Measurements from ENCODE around the gene ADAMTS2.
"Not testable (repeated sequence)": the region's sequence is repeated elsewhere in the genome, so short reads cannot be mapped to it uniquely, and the experiment has no call there.

The ADAMTS2 gene

DNA sequence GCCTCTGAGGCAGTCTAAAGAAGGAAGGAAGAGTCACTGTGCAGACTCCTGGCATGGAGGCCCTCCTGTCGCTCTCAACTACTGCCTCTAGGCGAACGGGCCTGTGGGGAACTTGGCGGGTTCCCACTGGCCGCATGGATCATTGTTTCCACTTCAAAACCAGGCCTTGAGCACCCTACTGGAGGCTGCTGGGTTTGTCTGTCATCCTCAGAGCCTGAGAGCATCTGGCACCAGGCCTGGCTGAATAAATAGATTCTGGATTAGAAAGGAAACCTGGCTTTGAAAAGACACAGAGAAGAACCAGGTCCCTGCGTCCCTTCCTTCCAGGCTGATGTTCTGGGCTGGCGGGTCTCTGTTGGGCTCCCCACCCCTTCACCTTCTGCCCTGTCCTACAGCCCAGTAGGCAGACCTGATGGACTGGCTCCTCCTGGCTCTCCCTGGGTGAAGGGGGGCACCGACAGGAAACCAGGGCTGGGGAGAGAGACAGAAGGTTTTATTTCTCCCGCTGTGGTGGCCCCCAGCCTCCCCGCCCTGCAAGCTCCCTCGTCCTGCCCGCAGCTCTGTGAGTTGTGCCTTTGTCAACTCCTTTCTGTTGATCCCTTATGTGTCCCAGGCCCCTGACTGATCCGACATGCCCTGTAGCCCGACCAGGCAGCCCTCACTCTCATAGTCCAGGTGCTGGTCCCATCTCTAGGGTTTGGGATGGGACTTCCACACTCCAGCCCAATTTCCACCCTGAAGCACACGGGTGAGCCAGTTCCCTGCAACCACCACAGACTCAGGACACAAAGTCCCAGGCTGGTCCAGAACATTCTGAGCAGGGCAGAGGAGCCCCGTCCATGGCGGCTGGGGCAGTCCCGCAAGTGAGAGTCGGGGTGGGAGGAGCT, 50.1 kb downstream of the ADAMTS2 start:
- no peak for DNase-seq

DNA sequence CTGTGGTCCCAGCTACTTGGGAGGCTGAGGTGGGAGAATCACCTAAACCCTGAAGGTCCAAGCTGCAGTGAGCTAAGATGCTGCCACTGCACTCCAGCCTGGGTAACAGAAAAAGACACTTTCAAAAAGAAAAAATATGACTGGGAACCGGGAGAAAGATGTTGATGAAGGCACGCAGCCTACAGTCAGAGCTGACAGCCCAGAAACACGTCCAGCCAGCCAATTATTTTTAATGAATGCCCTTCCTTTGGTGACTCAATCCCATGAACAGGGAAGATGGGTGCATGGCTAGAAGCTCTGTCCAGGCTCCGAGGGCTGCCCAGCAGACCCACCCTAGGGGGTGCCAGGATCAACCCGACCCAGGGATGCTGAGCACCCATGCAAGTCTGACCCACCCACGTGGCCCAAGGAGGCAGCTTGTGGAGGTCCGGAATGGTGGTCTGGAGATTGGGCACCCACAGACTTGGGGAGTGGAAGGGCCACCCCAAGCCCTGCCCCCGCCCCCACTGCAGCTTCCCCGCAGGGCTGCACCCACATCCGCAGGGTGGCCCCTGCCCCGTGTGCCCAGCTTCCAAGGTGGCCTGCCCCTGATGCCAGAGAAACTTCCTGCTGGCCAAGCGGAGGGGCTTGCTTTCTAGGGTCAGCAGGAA, 51.0 kb downstream of the ADAMTS2 start:
- no peak for DNase-seq

DNA sequence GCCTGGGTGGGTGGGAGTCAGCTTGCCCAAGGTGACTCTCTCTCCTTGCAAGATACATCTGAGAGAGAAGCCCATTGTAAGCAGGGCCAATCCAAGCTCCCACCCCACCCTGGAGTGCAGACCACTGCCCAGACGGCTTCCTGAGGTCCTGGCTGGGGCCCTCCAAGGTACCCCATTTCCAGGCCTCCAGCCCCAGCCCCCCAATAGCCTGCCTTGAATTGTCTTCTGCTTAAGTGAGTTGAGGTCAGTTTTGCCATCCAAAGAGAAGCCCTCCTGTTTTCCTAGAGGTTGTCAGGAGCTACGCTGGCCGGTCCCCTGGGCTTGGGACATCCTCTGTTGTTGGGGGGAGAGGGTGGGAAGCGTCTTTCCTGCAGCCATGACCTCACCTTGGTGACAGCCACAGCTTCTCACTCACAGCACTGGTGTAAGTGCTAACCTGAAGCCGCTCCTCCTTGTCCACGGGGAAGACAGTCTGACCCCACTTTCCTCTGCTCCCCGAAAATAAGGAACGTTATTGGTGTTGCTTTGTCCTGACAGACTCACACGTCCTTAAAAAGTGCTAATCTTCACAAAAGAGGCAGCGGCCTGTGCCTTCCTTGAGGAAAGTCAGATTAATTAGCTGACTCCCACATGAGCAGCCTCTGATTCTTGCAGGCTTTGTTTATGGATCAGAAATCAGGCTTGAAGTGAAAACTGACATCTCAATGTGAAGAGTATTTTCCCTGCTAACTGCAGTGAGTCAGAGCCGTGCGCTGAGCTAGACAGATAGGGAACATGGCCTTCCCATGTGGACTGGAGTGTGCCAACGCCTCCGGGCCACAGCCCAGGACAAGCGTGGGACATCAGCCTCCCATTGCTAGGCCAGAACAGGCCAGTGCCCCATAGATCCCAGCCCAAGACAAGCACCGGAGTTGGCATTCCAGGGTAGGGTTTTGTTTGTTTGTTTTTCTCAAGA, 52.3 kb downstream of the ADAMTS2 start:
- DNase-seq, result no peak

DNA sequence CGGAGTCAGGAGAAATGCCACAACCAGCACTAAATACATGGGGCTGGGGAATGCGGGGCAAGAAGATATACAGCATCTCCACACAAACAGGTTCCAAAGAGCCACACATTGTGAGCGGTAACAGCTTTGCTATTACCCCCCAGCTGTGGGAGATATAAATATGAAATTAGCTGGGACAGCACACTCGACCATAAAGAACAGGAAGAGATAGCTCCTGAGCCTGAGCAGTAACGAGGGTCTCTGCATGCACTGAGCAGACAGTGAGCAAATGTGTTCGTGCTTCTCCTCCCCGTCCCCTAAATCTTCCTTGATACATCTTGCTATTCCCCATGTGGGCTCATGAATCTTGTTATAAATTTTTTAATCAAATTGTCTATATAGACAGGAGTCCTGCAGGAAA, 53.1 kb downstream of the ADAMTS2 start:
- DNase-seq, result no peak

DNA sequence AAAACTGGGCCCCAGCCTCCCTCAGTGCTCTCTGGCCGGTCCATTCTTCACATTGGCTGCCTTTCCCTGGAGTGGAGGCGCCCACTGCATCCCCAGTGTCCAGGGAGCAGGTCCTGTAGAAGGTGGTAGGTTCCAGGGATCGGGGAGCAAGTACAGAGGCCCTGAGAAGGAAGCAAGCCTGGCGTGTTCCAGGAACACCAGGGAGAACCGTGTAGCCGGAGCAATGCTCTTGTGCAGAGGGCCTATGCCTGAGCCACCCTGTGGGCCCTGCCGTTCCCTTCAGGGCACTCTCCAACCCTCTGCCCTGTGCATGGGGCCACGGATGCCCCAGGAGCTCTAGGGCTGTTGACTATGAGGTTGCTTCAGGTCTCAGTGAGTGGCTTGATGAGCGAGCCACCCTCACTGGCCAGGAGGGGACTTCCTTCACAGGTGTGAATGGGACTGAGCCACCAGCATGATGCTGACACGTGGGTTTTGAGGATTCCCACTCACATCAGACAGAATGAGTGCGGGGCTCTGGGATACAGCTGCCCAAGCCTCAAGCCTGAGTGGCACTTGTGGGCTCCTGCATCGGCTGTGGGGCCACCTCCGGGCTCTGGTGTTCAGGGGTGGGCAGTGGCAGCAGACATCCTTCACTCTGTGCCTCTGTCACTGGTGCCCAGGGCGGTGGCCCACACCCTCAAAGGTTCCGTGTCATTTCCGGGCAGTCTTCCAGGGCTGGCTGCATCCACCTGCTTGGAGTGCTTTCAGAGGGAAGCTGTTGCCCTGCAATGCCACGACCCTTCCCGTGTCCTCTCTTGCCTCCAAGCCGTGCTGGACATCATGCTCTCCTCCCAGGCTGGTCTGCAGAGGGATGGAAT, 54.4 kb downstream of the ADAMTS2 start:
- no peak for DNase-seq

DNA sequence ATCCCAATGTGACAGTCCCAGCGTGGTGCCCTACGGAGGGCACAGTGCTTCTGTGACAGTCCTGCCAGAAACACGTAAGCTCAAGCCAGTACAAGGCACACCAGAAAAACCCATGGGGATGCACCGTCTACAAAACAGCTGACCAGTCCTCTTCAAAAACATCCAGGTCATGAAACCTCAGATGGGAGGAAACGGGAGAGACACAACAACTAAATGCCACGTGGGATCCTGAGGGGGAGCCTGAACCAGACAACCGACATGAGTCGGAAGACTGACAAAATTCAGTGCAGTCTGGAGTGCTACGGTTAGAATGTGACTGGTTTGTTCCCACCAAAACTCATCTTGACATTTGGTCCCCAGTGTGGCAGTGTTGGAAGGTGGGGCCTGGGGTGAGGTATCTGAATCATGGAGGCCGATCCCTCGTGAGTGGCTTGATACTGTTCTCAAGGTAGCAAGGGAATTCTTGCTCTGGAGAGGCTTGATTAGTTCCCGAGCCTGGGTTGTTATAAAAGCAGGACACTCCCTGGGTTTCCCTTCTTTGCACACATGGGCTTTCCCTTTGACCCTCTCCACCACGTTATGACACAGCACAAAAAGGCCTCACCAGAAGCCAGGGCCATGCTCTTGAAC, 55.4 kb downstream of the ADAMTS2 start:
- DNase-seq, result no peak

DNA sequence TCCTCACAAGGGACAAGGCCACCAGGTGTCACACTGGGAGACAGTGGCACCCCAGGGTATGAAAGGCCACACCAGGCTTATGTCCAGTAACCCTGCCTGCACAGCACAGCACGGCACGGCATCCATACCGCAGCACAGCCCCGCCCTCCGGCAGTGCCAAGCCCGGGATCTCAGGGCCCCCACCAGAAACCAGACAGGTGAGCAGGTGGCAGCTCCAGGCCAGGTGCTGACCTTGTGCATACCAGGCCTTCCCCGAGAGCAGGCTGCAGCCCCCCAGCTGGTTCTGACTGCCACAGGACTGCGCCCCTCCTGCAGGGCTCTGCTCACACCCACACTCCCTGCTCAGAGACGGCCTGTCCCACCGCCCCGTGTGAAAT, 56.5 kb downstream of the ADAMTS2 start:
- no peak for DNase-seq

DNA sequence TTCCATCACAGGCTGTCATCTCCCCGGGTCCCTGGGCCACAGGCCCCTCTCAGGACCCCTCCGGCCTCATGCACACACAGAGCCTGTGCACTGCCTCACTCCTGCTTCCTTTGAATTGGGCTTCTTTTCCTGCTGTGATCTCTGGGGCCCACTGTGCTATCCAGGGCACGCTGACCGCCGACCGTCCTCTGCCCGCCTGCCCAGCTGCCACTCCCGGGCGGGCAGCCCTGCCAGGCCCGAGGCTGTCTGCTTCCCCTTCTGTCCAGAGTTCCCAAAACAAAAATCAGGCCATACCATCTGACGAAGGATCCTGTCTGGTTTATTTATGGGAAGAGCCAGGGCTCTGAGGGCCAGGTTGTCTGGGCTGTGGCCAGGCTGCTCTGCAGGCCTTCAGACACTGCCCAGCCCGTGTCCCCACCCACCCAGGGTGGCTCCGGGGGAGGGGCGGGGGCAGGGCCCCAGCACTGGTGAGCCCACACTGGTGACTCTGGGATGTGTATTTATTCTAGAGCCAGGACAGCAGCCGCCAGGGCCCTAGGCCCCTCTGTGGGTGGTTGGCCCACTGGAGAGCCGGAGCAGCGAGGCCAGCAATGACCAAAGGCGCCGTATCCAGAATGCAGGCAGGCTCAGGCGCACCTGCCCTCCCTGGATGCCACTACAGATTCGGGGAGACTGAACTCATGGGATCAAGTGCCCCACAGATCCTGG, 57.0 kb downstream of the ADAMTS2 start:
- DNase-seq, result no peak

DNA sequence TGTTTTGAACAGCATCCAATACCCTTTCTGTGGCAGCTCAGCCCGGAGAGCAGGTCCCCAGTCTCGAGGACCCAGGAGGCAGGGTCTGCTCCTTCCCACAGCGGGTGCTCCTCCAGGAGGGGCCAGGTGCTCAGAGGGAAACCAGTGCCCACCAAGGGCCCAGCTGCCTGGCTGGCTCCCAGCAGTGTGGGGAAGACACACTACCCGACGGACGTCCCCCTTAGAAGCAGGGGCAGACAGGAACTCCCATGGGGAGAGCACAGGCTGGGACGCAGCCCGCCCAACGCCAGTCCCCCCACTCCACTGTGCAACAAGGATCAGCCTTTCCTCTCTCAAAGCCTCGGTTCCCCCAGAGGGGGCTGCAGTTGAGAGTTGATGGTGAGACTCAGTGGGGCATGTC, 57.6 kb downstream of the ADAMTS2 start:
- DNase-seq, result no peak

DNA sequence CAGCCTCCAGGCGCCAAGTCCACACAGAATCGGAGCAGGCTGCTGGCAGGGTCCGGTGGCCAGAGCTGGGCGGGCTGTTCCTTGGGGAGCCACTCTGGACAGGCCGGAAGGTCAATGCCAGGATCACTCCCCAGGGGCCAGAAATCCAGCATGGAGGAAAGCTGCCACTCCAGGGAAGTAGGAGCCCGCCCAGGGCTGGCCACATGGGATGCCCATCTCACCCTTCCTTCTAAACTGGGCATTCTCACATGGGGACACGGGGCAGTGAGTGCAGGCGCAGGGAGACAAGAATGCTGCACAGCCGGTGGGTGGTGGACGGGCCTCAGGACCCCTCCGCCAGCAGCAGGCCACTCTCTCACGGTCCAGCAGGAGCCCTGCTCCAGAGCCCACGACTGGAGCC, 58.2 kb downstream of the ADAMTS2 start:
- DNase-seq, result no peak

DNA sequence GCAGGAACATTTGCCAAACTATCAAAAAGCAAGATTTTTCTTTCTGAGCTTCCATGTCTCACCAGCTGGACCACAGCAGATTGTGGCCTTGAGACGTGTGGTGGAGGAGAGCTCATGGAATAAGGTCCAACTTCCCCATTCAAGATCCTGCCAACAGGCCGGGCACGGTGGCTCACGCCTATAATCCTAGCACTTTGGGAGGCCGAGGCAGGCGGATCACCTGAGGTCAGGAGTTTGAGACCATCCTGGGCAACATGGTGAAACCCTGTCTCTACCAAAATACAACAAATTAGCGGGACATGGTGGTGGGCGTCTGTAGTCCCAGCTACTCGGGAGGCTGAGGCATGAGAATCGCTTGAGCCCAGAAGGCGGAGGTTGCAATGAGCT, 59.5 kb downstream of the ADAMTS2 start:
- not testable (repeated sequence) for DNase-seq

DNA sequence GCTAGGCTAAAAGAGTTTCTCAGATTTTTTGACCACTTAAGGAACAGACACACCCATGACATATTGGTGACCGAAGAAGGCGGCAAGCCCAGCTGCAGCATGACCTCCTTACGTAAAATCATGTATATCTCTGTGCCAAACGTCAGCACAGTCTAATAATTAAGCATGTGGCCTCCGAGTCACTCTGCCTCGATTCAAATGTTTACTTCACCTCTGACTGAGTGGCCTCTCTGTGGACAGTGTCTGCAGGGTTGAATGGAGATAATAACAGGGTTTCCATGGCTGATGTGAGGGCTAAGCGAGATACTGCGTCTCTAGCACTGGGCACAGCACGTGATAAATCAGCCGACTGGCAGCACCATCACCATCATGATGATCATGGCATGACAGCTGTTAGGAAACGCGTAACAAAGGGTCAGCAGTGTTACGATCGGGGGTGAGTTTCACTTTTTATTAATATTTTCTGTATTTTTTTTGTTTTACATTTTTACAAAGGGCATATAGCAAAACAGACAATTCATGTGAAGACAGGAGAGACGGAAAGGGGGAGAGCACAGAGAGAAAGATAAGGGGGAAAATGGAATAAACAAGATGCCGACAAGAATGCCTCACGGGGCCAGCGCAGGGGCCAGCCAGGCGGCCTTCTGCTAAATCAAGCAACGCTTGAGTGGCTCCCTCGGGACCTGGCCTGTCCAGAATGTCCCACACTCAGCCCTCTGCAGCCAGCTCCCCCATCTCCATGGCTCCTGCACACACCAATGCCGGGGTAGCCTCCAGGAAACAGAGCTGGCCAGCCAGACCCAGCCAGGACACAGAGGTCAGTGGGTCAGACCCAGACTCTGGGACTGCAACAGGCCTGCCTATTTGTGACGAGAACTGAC, 60.3 kb downstream of the ADAMTS2 start:
- no peak for DNase-seq

DNA sequence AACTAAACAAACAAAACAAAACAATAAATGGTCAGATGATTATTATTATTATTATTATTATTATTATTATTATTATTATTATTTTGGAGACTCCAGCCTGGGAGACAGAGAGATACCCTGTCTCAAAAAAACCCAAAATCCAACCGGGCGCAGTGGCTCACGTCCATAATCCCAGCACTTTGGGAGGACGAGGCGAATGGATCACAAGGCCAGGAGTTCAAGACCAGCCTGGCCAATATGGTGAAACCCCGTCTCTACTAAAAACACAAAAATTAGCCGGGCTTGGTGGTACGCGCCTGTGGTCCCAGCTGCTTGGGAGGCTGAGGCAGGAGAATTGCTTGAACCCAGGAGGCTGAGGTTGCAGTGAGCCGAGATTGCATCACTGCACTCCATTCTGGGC, 61.4 kb downstream of the ADAMTS2 start:
- not testable (repeated sequence) for DNase-seq

DNA sequence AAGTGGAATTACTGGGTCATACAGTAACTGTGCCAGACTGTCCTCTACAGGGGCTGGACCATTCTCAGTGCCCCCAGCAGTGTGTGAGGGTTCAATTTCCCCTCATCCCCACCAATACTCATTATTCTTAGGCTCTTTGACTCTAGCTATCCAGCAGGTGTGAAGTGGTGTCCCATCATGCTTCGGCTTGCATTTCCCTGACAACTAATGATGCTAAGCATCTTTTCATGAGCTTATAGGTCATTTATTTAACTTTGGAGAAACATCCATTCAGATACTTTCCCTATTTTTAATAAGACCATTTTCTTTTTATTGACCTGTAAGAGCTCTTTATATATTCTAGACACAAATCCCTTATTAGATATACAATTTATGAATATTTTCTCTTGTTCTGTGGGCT, 63.6 kb downstream of the ADAMTS2 start:
- DNase-seq, result no peak

DNA sequence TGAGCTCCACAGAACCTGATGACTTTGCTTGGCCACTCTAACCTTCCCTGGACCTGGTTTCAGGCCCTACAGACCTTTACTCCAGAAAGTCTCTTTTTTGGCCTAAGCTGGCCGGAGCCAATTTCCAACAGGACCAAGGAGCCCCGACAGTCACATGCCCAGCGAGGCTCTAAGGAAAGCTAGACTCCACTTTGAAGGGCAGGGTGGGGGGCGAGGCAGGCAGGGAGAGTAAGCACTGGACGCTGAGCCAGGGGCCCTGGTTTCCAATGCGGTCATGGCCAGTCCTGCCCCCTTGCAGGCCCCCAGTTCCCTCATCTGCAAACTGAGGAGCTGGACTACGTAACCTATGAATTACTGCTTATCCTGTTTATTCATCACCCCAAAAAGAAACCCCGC, 65.2 kb downstream of the ADAMTS2 start:
- no peak for DNase-seq

DNA sequence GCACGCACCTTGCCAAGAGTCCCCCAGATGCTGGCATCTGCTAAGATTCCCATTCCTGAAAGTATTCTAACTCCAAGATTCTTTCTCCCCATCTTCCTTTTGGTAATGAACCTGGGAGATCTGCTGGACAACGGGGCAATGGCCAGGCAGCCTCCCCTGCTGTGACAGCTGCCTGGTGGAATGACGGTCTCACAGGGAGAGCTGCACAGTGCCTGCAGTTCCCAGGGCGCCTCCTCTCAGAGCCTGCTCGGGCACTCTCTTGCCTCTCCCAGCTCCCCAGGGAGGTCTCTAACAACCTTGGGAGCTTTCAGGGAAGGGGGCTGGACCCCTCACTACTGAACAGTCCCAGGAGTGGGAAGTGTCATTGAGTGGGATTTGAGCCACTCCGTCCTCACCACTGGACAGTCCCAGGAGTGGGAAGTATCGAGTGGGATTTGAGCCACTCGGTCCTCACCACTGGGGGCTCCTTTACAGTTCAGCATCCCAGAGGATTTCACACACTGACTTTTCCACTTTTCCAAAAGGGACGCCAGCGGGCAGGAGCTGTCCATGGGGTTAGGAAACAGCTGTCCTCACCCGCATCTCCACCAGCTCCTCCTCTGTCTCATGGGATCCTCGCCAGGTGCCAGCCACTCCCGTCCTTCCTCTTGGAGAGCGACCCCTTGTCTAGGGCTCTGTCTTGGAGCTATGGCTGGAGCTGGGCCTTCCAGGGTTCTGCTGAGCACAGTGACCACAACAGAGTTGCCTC, 65.7 kb downstream of the ADAMTS2 start:
- DNase-seq, result no peak

DNA sequence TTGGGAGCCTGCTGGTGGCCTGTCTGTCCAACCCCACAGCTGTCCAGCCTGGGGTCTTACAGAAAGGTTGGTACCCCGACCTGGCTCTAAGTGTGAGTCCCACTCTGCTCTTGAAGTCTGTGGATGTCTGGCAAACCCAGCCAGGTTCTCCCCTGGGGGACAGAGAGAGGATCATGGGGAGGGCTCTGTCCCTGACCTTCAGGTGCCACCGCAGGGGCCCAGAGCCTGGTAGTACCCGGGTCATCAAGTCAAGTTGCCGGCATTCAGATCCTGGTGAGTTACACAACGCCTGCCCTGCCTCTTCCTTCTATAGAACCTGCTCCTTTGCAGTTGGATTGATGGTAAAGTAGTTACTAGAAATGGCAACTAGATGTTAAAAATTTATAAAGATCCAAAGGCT, 66.7 kb downstream of the ADAMTS2 start:
- no peak for DNase-seq

DNA sequence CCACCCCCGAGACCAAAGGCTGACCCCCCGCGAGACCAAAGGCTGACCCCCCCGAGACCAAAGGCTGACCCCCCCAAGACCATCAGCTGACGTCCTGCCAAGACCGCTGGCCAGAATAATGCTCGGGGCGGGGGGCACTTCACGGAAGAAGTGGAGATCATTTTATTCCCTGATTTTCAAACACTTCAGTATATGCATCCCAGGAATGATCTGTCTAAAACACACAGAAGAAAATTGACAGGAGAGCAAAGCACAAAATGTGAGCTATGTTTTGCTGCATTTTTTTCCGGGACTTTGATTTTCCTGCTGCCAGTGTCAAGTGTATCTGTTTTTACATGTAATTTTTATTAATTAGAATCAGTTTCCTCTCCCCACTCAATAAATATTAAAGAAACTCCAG, 67.1 kb downstream of the ADAMTS2 start:
- no peak for DNase-seq

DNA sequence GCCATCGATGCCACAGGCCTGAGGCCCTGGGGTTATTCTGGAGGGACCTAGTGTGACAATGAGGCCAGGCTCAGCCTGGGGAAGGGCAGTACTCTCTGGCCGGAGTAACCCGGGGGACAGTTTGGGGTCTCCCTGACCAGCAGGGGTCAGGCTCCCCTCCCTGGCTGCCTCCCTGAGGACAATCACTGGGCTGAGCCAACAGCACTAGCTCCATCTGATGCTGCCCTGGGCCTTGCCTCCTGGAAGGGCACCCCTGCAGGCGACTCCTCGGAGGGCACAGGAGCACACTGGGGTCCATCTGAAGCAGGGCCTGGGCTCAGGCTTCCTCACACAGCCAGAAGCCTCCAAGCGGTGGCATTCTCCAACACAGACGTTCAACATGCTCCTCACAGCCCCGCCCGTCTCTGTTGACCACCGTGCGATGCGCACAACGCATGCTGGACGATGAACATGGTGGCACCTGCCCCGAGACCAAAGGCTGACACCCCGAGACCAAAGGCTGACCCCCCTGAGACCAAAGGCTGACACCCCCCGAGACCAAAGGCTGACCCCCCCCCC, 68.3 kb downstream of the ADAMTS2 start:
- no peak for DNase-seq
